ENCODE data around the gene LARP1. TPM values are rescaled to one million over a fixed set of nuclear protein-coding genes. Genes with fewer than 3 reads are reported as not detected.
"Not testable (repeated sequence)": the region's sequence is repeated elsewhere in the genome, so short reads cannot be mapped to it uniquely, and the experiment has no call there.

The LARP1 gene
- total and polyA plus RNA-seq, 5 experiments from 2014 or later = 10.9 to 180 (median 29.4) TPM

- Mint-ChIP-seq H3K9me3 (no peaks in the 10 kb centered on the region), H3K27me3 (no peaks in the 10 kb centered on the region), H3K36me3 (no peaks in the 10 kb centered on the region), H3K27ac (peak overlapping the region in 1 of 10 donors; percentile 62), H3K4me1 (no peaks in the 10 kb centered on the region), H3K4me3 (no peak overlapping the region)
- POLR2A ChIA-PET = no interaction called here
- no peak for DNase-seq
- no peak for ATAC-seq
These were observed 14.2 kb upstream of the LARP1 start for GRCh38 chr5:154740957-154741356.

GRCh38 chr5:154741415-154741814, 13.8 kb upstream of the LARP1 start:
- H3K4me1 Mint-ChIP-seq = no peaks in the 10 kb centered on the region
- no peak overlapping the region for H3K4me3 Mint-ChIP-seq
- H3K27me3 Mint-ChIP-seq = no peaks in the 10 kb centered on the region
- no peaks in the 10 kb centered on the region for H3K9me3 Mint-ChIP-seq
- POLR2A ChIA-PET = no interaction called here
- no peak for DNase-seq
- peak overlapping the region in 1 of 10 donors; percentile 5 for H3K27ac Mint-ChIP-seq
- ATAC-seq = no peak
- no peaks in the 10 kb centered on the region for H3K36me3 Mint-ChIP-seq

- no peak for DNase-seq
- H3K4me1 Mint-ChIP-seq = peaks cover 0 to under 1% (median 0%) of the 10 kb centered on the region in 4 donors
- no peak for ATAC-seq
- H3K36me3 Mint-ChIP-seq = no peaks in the 10 kb centered on the region
- no peak overlapping the region for H3K27ac Mint-ChIP-seq
- no peaks in the 10 kb centered on the region for H3K27me3 Mint-ChIP-seq
- POLR2A ChIA-PET = no interaction called here
- H3K4me3 Mint-ChIP-seq = no peak overlapping the region
- no peaks in the 10 kb centered on the region for H3K9me3 Mint-ChIP-seq
These were observed 11.4 kb upstream of the LARP1 start for GRCh38 chr5:154743812-154744211.

GRCh38 chr5:154745349-154745748, 9.8 kb upstream of the LARP1 start:
- Mint-ChIP-seq H3K36me3 (no peaks in the 10 kb centered on the region), H3K27me3 (no peaks in the 10 kb centered on the region), H3K4me1 (peaks cover 0 to 2% (median 0%) of the 10 kb centered on the region in 4 donors), H3K9me3 (no peaks in the 10 kb centered on the region), H3K4me3 (no peak overlapping the region), H3K27ac (no peak overlapping the region)
- POLR2A ChIA-PET = no interaction called here
- ATAC-seq = no peak
- no peak for DNase-seq

GRCh38 chr5:154749491-154749890, 5.7 kb upstream of the LARP1 start:
- POLR2A ChIA-PET = interaction anchor here (0.5 kb wide), 1 partner anchor 205 kb away, joined by 4 read pairs; no protein-coding TSS in a partner anchor
- ATAC-seq = no peak
- H3K27me3 Mint-ChIP-seq = no peaks in the 10 kb centered on the region
- H3K27ac Mint-ChIP-seq = no peak overlapping the region
- H3K4me1 Mint-ChIP-seq = peaks cover 9 to 14% (median 13%) of the 10 kb centered on the region in 4 donors
- no peaks in the 10 kb centered on the region for H3K9me3 Mint-ChIP-seq
- no peak overlapping the region for H3K4me3 Mint-ChIP-seq
- H3K36me3 Mint-ChIP-seq = no peaks in the 10 kb centered on the region
- DNase-seq = no peak

- peaks cover 9 to 20% (median 15%) of the 10 kb centered on the region in 4 donors for H3K4me1 Mint-ChIP-seq
- H3K36me3 Mint-ChIP-seq, H3K9me3 Mint-ChIP-seq, POLR2A ChIA-PET, H3K27me3 Mint-ChIP-seq, H3K27ac Mint-ChIP-seq, H3K4me3 Mint-ChIP-seq, DNase-seq, ATAC-seq: not testable (repeated sequence)
These were observed 4.5 kb upstream of the LARP1 start for GRCh38 chr5:154750641-154751040.

GRCh38 chr5:154751854-154752253, 3.3 kb upstream of the LARP1 start:
- no peaks in the 10 kb centered on the region for H3K27me3 Mint-ChIP-seq
- DNase-seq (no peak), ATAC-seq (no peak)
- no peaks in the 10 kb centered on the region for H3K36me3 Mint-ChIP-seq
- H3K4me1 Mint-ChIP-seq = peaks cover 9 to 20% (median 15%) of the 10 kb centered on the region in 4 donors
- H3K4me3 Mint-ChIP-seq = no peak overlapping the region
- no peaks in the 10 kb centered on the region for H3K9me3 Mint-ChIP-seq
- POLR2A ChIA-PET = no interaction called here
- no peak overlapping the region for H3K27ac Mint-ChIP-seq

- H3K9me3 Mint-ChIP-seq = no peaks in the 10 kb centered on the region
- POLR2A ChIA-PET = interaction anchor here (0.6 to 2.4 kb wide), 2 partner anchors 75 to 104 kb away, joined by 3 to 12 read pairs; partner anchors contain the start of gene CNOT8
- no peaks in the 10 kb centered on the region for H3K27me3 Mint-ChIP-seq
- DNase-seq (no peak), ATAC-seq (no peak)
- H3K4me3 Mint-ChIP-seq = peak overlapping the region; percentile 83 to 94 (median 92)
- peak overlapping the region; percentile 92 to 99 (median 98) for H3K27ac Mint-ChIP-seq
- H3K4me1 Mint-ChIP-seq = peaks cover 21 to 37% (median 29%) of the 10 kb centered on the region in 4 donors
- H3K36me3 Mint-ChIP-seq = no peaks in the 10 kb centered on the region
These were observed 1.4 kb upstream of the LARP1 start for GRCh38 chr5:154753792-154754191.

GRCh38 chr5:154754460-154755360, 467 bp upstream of the LARP1 start:
- POLR2A ChIA-PET = interaction anchor here (0.5 to 2.4 kb wide), 5 partner anchors 34 to 145 kb away, joined by 3 to 12 read pairs (median 4); partner anchors contain the start of gene CNOT8
- H3K36me3 Mint-ChIP-seq = no peaks in the 10 kb centered on the region

GRCh38 chr5:154756009-154756867, 1.1 kb downstream of the LARP1 start:
- ATAC-seq (no peak), DNase-seq (peak in 9 of 10 donors; percentile 9 to 68 (median 35))
- Mint-ChIP-seq H3K27ac (peak overlapping the region; percentile 92 to 98 (median 96)), H3K9me3 (no peaks in the 10 kb centered on the region), H3K4me1 (peaks cover 34 to 61% (median 53%) of the 10 kb centered on the region in 4 donors), H3K4me3 (peak overlapping the region; percentile 90 to 99 (median 98)), H3K27me3 (no peaks in the 10 kb centered on the region), H3K36me3 (no peaks in the 10 kb centered on the region)
- POLR2A ChIA-PET = interaction anchor here (0.7 to 1.1 kb wide), 4 partner anchors 14 to 103 kb away, joined by 3 to 4 read pairs (median 4); partner anchors contain the start of gene CNOT8

More at GRCh38 chr5:154754460-154755360, 467 bp upstream of the LARP1 start:
- peak overlapping the region; percentile 92 to 99 (median 98) for H3K27ac Mint-ChIP-seq
- peak overlapping the region; percentile 83 to 94 (median 92) for H3K4me3 Mint-ChIP-seq
- DNase-seq = peak; percentile 96 to 100 (median 99)
- H3K27me3 Mint-ChIP-seq = no peaks in the 10 kb centered on the region
- H3K9me3 Mint-ChIP-seq = no peaks in the 10 kb centered on the region
- ATAC-seq = peak; percentile 84 to 92
- H3K4me1 Mint-ChIP-seq = peaks cover 25 to 46% (median 38%) of the 10 kb centered on the region in 4 donors

- POLR2A ChIA-PET = interaction anchor here (0.6 to 1.3 kb wide), 4 partner anchors 12 to 100 kb away, joined by 4 to 5 read pairs (median 5); no protein-coding TSS in a partner anchor
- H3K4me3 Mint-ChIP-seq = peak overlapping the region; percentile 93 to 99 (median 98)
- H3K36me3 Mint-ChIP-seq = no peaks in the 10 kb centered on the region
- H3K4me1 Mint-ChIP-seq = peaks cover 40 to 70% (median 62%) of the 10 kb centered on the region in 4 donors
- H3K27ac Mint-ChIP-seq = peak overlapping the region; percentile 93 to 98 (median 97)
- H3K27me3 Mint-ChIP-seq = no peaks in the 10 kb centered on the region
- peak; percentile 17 to 75 (median 44) for DNase-seq
- ATAC-seq = peak; percentile 2 to 7
- H3K9me3 Mint-ChIP-seq = no peaks in the 10 kb centered on the region
These were observed 2.0 kb downstream of the LARP1 start for GRCh38 chr5:154756868-154757813.
